Measurements from ENCODE around the gene TULP3.
"Not testable (repeated sequence)": the region's sequence is repeated elsewhere in the genome, so short reads cannot be mapped to it uniquely, and the experiment has no call there.

Gene TULP3

DNA sequence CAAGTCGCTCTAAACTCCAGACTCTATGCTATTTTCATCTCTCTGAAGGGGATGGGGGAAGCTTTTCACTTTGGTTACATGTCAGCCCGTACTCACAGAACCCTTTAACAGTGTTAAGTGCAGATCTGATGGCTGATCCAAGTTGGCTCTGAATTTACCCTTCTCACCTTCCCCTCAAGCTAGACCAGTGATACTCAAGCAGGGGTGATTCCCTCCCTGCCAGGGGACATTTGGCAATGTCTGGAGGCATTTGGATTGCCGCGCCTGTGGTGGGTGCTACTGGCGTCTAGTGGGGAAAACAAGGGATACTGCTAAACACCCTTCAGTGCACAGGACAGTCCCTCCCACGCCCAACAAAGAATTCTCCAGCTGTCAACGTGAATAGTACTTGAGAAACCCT lies 27.8 kb upstream of the TULP3 start:
- no peak overlapping the region for H3K4me2 ChIP-seq (ENCODE audit: low read depth, low read length, poor library complexity, severe bottlenecking)
- H3K36me3 ChIP-seq (ENCODE audit: insufficient read depth, low read length) = peaks cover 82% of the 10 kb centered on the region

GRCh38 chr12:2863402-2863801 lies 27.3 kb upstream of the TULP3 start:
- H2AFZ ChIP-seq (ENCODE audit: low read length); H3K27me3 ChIP-seq (ENCODE audit: insufficient read depth, low read length, poor library complexity, severe bottlenecking); H3K4me2 ChIP-seq (ENCODE audit: low read depth, low read length, poor library complexity, severe bottlenecking); H3F3A ChIP-seq (ENCODE audit: low read depth); H3K4me1 ChIP-seq (ENCODE audit: insufficient read depth, low read length, poor library complexity, severe bottlenecking); H3K9ac ChIP-seq (ENCODE audit: low read depth, low read length, poor library complexity, severe bottlenecking); H3K9me3 ChIP-seq (ENCODE audit: insufficient read depth, low read depth, low read length); H3K79me2 ChIP-seq (ENCODE audit: insufficient read depth, low read length); H3K4me3 ChIP-seq (ENCODE audit: low read length, poor library complexity, severe bottlenecking); H3K9me2 ChIP-seq (replicated peaks; ENCODE audit: low read depth, low read length); H4K20me1 ChIP-seq (ENCODE audit: insufficient read depth, low read length, poor library complexity, severe bottlenecking): not testable (repeated sequence)
- H3K36me3 ChIP-seq (ENCODE audit: insufficient read depth, low read length) = peaks cover 82% of the 10 kb centered on the region

More for the DNA sequence above, 27.8 kb upstream of the TULP3 start:
- no peaks in the 10 kb centered on the region for H3F3A ChIP-seq (ENCODE audit: low read depth)
- peaks cover 4% of the 10 kb centered on the region for H4K20me1 ChIP-seq (ENCODE audit: insufficient read depth, low read length, poor library complexity, severe bottlenecking)
- no peaks in the 10 kb centered on the region for H3K4me1 ChIP-seq (ENCODE audit: insufficient read depth, low read length, poor library complexity, severe bottlenecking)
- H3K79me2 ChIP-seq (ENCODE audit: insufficient read depth, low read length) = no peaks in the 10 kb centered on the region
- no peaks in the 10 kb centered on the region for H3K9me3 ChIP-seq (ENCODE audit: insufficient read depth, low read depth, low read length)
- no peak overlapping the region for H3K4me3 ChIP-seq (ENCODE audit: low read length, poor library complexity, severe bottlenecking)
- no peak overlapping the region for H3K9ac ChIP-seq (ENCODE audit: low read depth, low read length, poor library complexity, severe bottlenecking)
- H3K27me3 ChIP-seq (ENCODE audit: insufficient read depth, low read length, poor library complexity, severe bottlenecking) = no peaks in the 10 kb centered on the region
- no peak overlapping the region for H2AFZ ChIP-seq (ENCODE audit: low read length)
- no peaks in the 10 kb centered on the region for H3K9me2 ChIP-seq (replicated peaks; ENCODE audit: low read depth, low read length)
- TF ChIP-seq EZH2phosphoT487 (IDR thresholded peaks at IDR 0.05; ENCODE audit: borderline replicate concordance) (no peak), CTCF (conservative IDR thresholded peaks at IDR 0.05; ENCODE audit: low read length) (no peak)

GRCh38 chr12:2864198-2864597 lies 26.5 kb upstream of the TULP3 start:
- peaks cover 12% of the 10 kb centered on the region; the same call in 1 of the 2 replicates for H3K79me2 ChIP-seq (ENCODE audit: insufficient read depth, low read length)
- H3K4me2 ChIP-seq (ENCODE audit: low read depth, low read length, poor library complexity, severe bottlenecking) = no peak overlapping the region
- H3K9ac ChIP-seq (ENCODE audit: low read depth, low read length, poor library complexity, severe bottlenecking) = no peak overlapping the region
- no peaks in the 10 kb centered on the region for H3K9me3 ChIP-seq (ENCODE audit: insufficient read depth, low read depth, low read length)
- H3K36me3 ChIP-seq (ENCODE audit: insufficient read depth, low read length) = peaks cover 82% of the 10 kb centered on the region
- no peaks in the 10 kb centered on the region for H3K27me3 ChIP-seq (ENCODE audit: insufficient read depth, low read length, poor library complexity, severe bottlenecking)
- H3K9me2 ChIP-seq (replicated peaks; ENCODE audit: low read depth, low read length) = no peaks in the 10 kb centered on the region
- TF ChIP-seq EZH2phosphoT487 (IDR thresholded peaks at IDR 0.05; ENCODE audit: borderline replicate concordance) (no peak), CTCF (conservative IDR thresholded peaks at IDR 0.05; ENCODE audit: low read length) (no peak)
- no peaks in the 10 kb centered on the region for H3F3A ChIP-seq (ENCODE audit: low read depth)
- H3K4me3 ChIP-seq (ENCODE audit: low read length, poor library complexity, severe bottlenecking) = no peak overlapping the region
- H2AFZ ChIP-seq (ENCODE audit: low read length) = no peak overlapping the region
- H4K20me1 ChIP-seq (ENCODE audit: insufficient read depth, low read length, poor library complexity, severe bottlenecking) = peaks cover 4% of the 10 kb centered on the region
- no peaks in the 10 kb centered on the region for H3K4me1 ChIP-seq (ENCODE audit: insufficient read depth, low read length, poor library complexity, severe bottlenecking)

GRCh38 chr12:2868986-2869632 lies 21.6 kb upstream of the TULP3 start:
- H2AFZ ChIP-seq (ENCODE audit: low read length); H3K4me2 ChIP-seq (ENCODE audit: low read depth, low read length, poor library complexity, severe bottlenecking); H3K9ac ChIP-seq (ENCODE audit: low read depth, low read length, poor library complexity, severe bottlenecking); H3K9me2 ChIP-seq (replicated peaks; ENCODE audit: low read depth, low read length); H3F3A ChIP-seq (ENCODE audit: low read depth); H4K20me1 ChIP-seq (ENCODE audit: insufficient read depth, low read length, poor library complexity, severe bottlenecking); H3K27me3 ChIP-seq (ENCODE audit: insufficient read depth, low read length, poor library complexity, severe bottlenecking); H3K4me3 ChIP-seq (ENCODE audit: low read length, poor library complexity, severe bottlenecking); H3K9me3 ChIP-seq (ENCODE audit: insufficient read depth, low read depth, low read length): not testable (repeated sequence)
- peaks cover 15% of the 10 kb centered on the region for H3K4me1 ChIP-seq (ENCODE audit: insufficient read depth, low read length, poor library complexity, severe bottlenecking)
- H3K36me3 ChIP-seq (ENCODE audit: insufficient read depth, low read length) = peaks cover 76% of the 10 kb centered on the region; the same call in 1 of the 2 replicates
- peaks cover 51% of the 10 kb centered on the region for H3K79me2 ChIP-seq (ENCODE audit: insufficient read depth, low read length)
